ENCODE data around the gene TTC1.

GRCh38 chr5:160061770-160062169, 52.8 kb downstream of the TTC1 start:
- TF ChIP-seq POLR2A (IDR thresholded peaks at IDR 0.05; ENCODE audit: low read depth, low read length), result no peak
- no peak for TF ChIP-seq POLR2AphosphoS5 (IDR thresholded peaks at IDR 0.05; ENCODE audit: low read depth, low read length)
- TF ChIP-seq TAF1 (IDR thresholded peaks at IDR 0.05; ENCODE audit: borderline replicate concordance, low read depth, low read length), result no peak
